ENCODE results near the gene STOML1. TPM values are rescaled to one million over a fixed set of nuclear protein-coding genes. Genes with fewer than 3 reads are reported as not detected.

The STOML1 gene
- total RNA-seq, 4 donors from 2014 or later: 15.2 to 28.8 (median 16.9) TPM

DNA sequence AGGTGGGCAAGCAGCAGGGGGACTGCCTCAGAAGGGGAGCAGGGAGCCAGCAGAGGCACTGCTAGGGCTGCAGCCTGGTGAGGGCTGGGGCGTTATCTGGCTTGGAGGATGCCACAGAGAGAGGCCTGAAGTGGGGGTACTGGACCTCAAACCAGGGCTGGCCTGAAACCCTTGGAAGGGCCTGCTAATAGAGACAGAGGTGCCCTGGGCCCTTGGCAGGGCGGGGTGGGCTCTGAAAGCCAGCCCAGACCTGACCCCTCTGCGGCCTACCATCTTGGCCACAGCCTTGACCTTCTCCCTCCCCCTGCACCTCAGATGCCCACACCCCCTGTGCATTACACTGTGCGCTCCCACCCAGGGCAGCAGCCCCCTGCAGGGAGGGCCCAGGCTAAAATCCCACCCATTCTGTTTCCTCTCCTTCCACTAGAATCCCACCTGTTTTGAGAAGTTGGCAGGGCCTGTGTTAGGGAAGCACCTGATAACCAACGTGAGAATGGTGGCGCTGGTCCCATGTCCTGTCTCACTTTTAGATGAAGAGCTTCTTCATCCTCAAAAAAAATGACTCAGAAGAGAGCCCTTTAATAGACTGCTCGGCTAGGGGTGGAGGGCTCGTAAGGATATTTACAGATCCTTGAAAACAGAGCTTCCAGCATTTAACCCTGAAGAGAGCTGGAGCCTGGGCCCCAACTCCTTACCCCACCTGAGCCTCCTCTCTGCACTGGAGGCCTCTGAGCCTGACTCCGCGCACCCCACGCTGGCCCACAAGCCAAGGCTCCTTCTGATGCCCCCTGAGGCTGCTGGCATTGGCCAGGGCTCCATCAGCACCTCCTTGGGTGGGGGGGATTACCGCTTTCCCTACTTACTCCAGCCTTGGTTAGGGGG is 36.0 kb downstream of the STOML1 start:
- H3K27me3 ChIP-seq: no peaks in the 10 kb centered on the region
- intact Hi-C loops (cut with DNase I; ENCODE audit: low total_unique reads) (no loop called here), in situ Hi-C loops (cut with MboI; ENCODE audit: low sequenced_read_pairs in 4 of 4) (loop anchor here in 1 of 4 donors (25.0 kb wide), 1 partner anchor 356 kb away; no protein-coding TSS in a partner anchor)
- no peak for ATAC-seq
- no peaks in the 10 kb centered on the region for H3K36me3 ChIP-seq
- no peaks in the 10 kb centered on the region for H3K9me3 ChIP-seq
- H3K4me3 ChIP-seq: no peak overlapping the region
- DNase-seq: no peak
- no peak overlapping the region for H3K27ac ChIP-seq
- peaks cover 10 to 11% of the 10 kb centered on the region in 2 donors for H3K4me1 ChIP-seq
- no peak for TF ChIP-seq POLR2A (IDR thresholded peaks at IDR 0.05)
- TF ChIP-seq, protein P1, sequence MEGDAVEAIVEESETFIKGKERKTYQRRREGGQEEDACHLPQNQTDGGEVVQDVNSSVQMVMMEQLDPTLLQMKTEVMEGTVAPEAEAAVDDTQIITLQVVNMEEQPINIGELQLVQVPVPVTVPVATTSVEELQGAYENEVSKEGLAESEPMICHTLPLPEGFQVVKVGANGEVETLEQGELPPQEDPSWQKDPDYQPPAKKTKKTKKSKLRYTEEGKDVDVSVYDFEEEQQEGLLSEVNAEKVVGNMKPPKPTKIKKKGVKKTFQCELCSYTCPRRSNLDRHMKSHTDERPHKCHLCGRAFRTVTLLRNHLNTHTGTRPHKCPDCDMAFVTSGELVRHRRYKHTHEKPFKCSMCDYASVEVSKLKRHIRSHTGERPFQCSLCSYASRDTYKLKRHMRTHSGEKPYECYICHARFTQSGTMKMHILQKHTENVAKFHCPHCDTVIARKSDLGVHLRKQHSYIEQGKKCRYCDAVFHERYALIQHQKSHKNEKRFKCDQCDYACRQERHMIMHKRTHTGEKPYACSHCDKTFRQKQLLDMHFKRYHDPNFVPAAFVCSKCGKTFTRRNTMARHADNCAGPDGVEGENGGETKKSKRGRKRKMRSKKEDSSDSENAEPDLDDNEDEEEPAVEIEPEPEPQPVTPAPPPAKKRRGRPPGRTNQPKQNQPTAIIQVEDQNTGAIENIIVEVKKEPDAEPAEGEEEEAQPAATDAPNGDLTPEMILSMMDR (IDR thresholded peaks at IDR 0.05 in 4 of 5, conservative IDR thresholded peaks at IDR 0.05 in 1 of 5): no peak

DNA sequence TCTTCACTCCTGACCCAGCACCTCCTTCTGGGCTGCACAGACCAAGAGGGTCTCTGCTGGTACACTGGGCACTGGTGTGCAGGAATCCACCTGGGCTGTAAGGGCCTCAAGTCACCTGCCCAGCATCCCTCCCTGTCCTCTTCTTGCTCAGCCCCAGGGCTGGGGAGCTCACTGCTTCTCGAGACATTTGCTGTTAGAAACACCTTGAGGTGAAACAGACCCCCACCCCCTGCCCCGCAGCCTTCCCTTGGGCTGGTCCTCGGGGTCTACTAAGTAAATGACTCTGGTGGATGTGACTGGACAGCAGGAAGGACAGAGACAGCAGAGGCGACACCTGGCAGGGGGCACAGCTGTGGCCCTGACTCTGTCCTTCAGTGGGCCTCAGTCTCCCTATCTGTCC is 36.8 kb downstream of the STOML1 start:
- in situ Hi-C loops (cut with MboI; ENCODE audit: low sequenced_read_pairs in 4 of 4) (loop anchor here in 1 of 4 donors (25.0 kb wide), 1 partner anchor 357 kb away; no protein-coding TSS in a partner anchor), intact Hi-C loops (cut with DNase I; ENCODE audit: low total_unique reads) (no loop called here)
- Histone ChIP-seq H3K27ac (no peak overlapping the region), H3K4me3 (no peak overlapping the region), H3K9me3 (no peaks in the 10 kb centered on the region), H3K36me3 (no peaks in the 10 kb centered on the region), H3K27me3 (no peaks in the 10 kb centered on the region), H3K4me1 (peaks cover 10 to 15% of the 10 kb centered on the region in 2 donors)
- ATAC-seq (no peak), DNase-seq (no peak)
- TF ChIP-seq POLR2A (IDR thresholded peaks at IDR 0.05): no peak
- TF ChIP-seq, protein P1 (IDR thresholded peaks at IDR 0.05 in 4 of 5, conservative IDR thresholded peaks at IDR 0.05 in 1 of 5): no peak

DNA sequence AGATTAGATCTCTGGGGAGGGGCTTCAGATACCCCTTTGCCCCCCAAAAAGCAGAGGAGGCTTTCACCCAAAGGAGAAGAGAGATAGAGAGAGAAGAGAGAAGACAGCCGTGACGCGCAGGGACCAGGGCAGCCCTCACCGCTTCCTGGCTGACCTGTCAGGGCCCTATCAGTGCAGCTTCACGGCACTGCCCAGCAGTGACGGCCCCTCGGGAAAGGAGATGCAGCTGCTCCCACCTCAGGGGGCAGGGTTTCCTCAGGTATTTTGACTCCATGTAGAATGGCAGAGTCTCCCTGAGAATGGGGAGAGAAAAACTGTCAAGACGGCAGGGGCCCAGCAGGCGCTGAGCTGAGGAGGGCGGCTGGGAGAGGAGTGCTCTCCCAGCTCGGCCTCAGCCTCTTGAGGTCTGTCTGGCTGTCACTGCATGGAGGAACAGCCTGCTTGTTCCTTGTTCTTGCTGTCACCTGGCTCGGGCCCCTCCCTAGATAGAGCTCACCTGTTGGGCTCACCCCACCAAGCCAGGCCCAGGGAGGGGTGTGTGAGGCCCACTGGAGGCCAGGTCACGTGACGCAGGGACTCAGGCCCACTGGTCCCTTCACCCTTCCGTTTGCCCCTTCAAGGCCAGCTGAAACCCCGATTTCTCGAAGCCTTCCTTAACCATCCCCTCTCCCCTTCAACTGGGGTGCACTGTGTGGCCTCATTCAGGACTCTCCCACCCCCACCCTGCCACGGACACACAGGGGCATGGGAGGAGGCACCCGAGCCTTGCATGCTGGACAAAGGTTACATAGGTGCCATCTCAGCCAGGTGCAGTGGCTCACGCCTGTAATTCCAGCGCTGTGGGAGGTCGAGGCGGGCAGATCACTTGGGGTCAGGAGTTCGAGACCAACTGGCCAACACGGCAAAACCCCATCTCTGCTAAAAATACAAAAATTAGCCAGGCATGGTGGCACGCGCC is 37.6 kb downstream of the STOML1 start:
- H3K9me3 ChIP-seq: no peaks in the 10 kb centered on the region
- in situ Hi-C loops (cut with MboI; ENCODE audit: low sequenced_read_pairs in 4 of 4): loop anchor here in 1 of 4 donors (25.0 kb wide), 1 partner anchor 358 kb away; no protein-coding TSS in a partner anchor

More for the DNA sequence above, 37.6 kb downstream of the STOML1 start:
- no peaks in the 10 kb centered on the region for H3K27me3 ChIP-seq
- H3K27ac ChIP-seq: no peak overlapping the region
- TF ChIP-seq POLR2A (IDR thresholded peaks at IDR 0.05): no peak
- TF ChIP-seq, protein P1 (IDR thresholded peaks at IDR 0.05 in 4 of 5, conservative IDR thresholded peaks at IDR 0.05 in 1 of 5): no peak
- no peak overlapping the region for H3K4me3 ChIP-seq
- ATAC-seq (no peak), DNase-seq (no peak)
- H3K36me3 ChIP-seq: no peaks in the 10 kb centered on the region
- H3K4me1 ChIP-seq: peaks cover 10 to 15% of the 10 kb centered on the region in 2 donors
- intact Hi-C loops (cut with DNase I; ENCODE audit: low total_unique reads): no loop called here

Data from gastrocnemius medialis (tissue), 4 donors.